Measurements from ENCODE around the gene GGN. TPM values are rescaled to one million over a fixed set of nuclear protein-coding genes. Genes with fewer than 3 reads are reported as not detected.

GGN gene
- polyA plus RNA-seq, 1 of the 3 experiments (the other 2 are of a cell fraction), result 0.48 TPM

- Histone ChIP-seq H3F3A (replicated peaks; ENCODE audit: insufficient read depth) (no peaks in the 10 kb centered on the region), H3K27me3 (ENCODE audit: insufficient read depth) (no peaks in the 10 kb centered on the region), H3K79me2 (ENCODE audit: insufficient read depth) (peaks cover 56% of the 10 kb centered on the region), H4K20me1 (ENCODE audit: insufficient read depth) (peaks cover 26% of the 10 kb centered on the region), H3K9me2 (no peaks in the 10 kb centered on the region), H3K36me3 (replicated peaks in 1 of 2; ENCODE audit: control insufficient read depth in 1 of 2, insufficient read depth in 2 of 2, low read length in 1 of 2) (peaks cover 17 to 21% of the 10 kb centered on the region in 2 experiments), H3K4me3 (ENCODE audit: low read depth in 2 of 2, low read length in 1 of 2) (peak overlapping the region in 1 of 2 experiments; percentile 91; a peak in 2 of 4 replicates), H3K9ac (no peak overlapping the region), H2AFZ (ENCODE audit: low read depth) (no peak overlapping the region), H3K27ac (ENCODE audit: low read depth in 2 of 2, low read length in 1 of 2) (no peak overlapping the region), H3K4me1 (ENCODE audit: control insufficient read depth in 1 of 2, insufficient read depth in 2 of 2, low read depth in 1 of 2, low read length in 1 of 2) (peaks cover 6 to 14% of the 10 kb centered on the region in 2 experiments; a peak in 3 of 4 replicates), H3K9me3 (no peaks in the 10 kb centered on the region), H3K4me2 (peak overlapping the region; percentile 78)
- no peak for DNase-seq
- ChIA-PET POLR2A (interaction anchor here (2.2 to 3.6 kb wide), 2 partner anchors 9 to 11 kb away, joined by 6 to 29 read pairs; partner anchors contain the start of genes GGN and SPRED3), CTCF (interaction anchor here (1.2 to 2.8 kb wide), 4 partner anchors 8 to 41 kb away, joined by 4 to 11 read pairs (median 8); partner anchors contain the start of genes CATSPERG, FAM98C and GGN)
- no peak for TF ChIP-seq IRF3 (IDR thresholded peaks at IDR 0.05; ENCODE audit: low read depth, low read length)
- TF ChIP-seq TEAD4 (IDR thresholded peaks at IDR 0.05; ENCODE audit: borderline replicate concordance, insufficient read depth), result no peak
- TF ChIP-seq MAX (IDR thresholded peaks at IDR 0.05; ENCODE audit: low read depth), result no peak
- TF ChIP-seq EP300 (IDR thresholded peaks at IDR 0.05; ENCODE audit: borderline replicate concordance in 1 of 2, low read depth in 1 of 2, low read length in 1 of 2), result no peak
- TF ChIP-seq ELF1 (IDR thresholded peaks at IDR 0.05), result no peak
- TF ChIP-seq TCF12 (IDR thresholded peaks at IDR 0.05), result no peak
- no peak for TF ChIP-seq MEF2A (IDR thresholded peaks at IDR 0.05; ENCODE audit: borderline replicate concordance, low read depth)
- TF ChIP-seq FOSL2 (IDR thresholded peaks at IDR 0.05; ENCODE audit: borderline replicate concordance, low read depth), result no peak
- TF ChIP-seq PBX3 (IDR thresholded peaks at IDR 0.05), result no peak
- 76% methylated on average over 3 of the region's 3 CpGs for WGBS (ENCODE audit: low lambda C conversion rate)
Measured at GRCh38 chr19:38376576-38376975, 11.3 kb downstream of the GGN start.

- CTCF ChIA-PET, result interaction anchor here (0.9 to 2.8 kb wide), 5 partner anchors 9 to 473 kb away, joined by 4 to 11 read pairs (median 8); partner anchors contain the start of genes CATSPERG, FAM98C and GGN
- Histone ChIP-seq H3K4me2 (peak overlapping the region; percentile 78), H3K79me2 (ENCODE audit: insufficient read depth) (peaks cover 56% of the 10 kb centered on the region), H4K20me1 (ENCODE audit: insufficient read depth) (peaks cover 26% of the 10 kb centered on the region), H3F3A (replicated peaks; ENCODE audit: insufficient read depth) (no peaks in the 10 kb centered on the region), H3K9me2 (no peaks in the 10 kb centered on the region), H3K4me1 (ENCODE audit: control insufficient read depth in 1 of 2, insufficient read depth in 2 of 2, low read depth in 1 of 2, low read length in 1 of 2) (peaks cover 6 to 14% of the 10 kb centered on the region in 2 experiments; a peak in 3 of 4 replicates), H3K9me3 (no peaks in the 10 kb centered on the region), H3K4me3 (ENCODE audit: low read depth in 2 of 2, low read length in 1 of 2) (peak overlapping the region; percentile 68 to 91), H3K9ac (peak overlapping the region; percentile 96), H3K36me3 (replicated peaks in 1 of 2; ENCODE audit: control insufficient read depth in 1 of 2, insufficient read depth in 2 of 2, low read length in 1 of 2) (peaks cover 9 to 18% of the 10 kb centered on the region in 2 experiments), H2AFZ (ENCODE audit: low read depth) (no peak overlapping the region), H3K27me3 (ENCODE audit: insufficient read depth) (no peaks in the 10 kb centered on the region), H3K27ac (ENCODE audit: low read depth in 2 of 2, low read length in 1 of 2) (peak overlapping the region; percentile 17 to 87; a peak in 2 of 4 replicates)
- WGBS (ENCODE audit: low lambda C conversion rate), result 63% methylated on average over 5 of the region's 5 CpGs
- POLR2A ChIA-PET, result interaction anchor here (2.2 to 3.6 kb wide), 2 partner anchors 10 to 12 kb away, joined by 6 to 29 read pairs; partner anchors contain the start of genes GGN and SPRED3
- no peak for DNase-seq
- peak; percentile 31; the same call in 1 of the 2 replicates for TF ChIP-seq MXI1 (IDR thresholded peaks at IDR 0.05; ENCODE audit: low read depth, low read length)
- no peak for TF ChIP-seq ZBTB33 (IDR thresholded peaks at IDR 0.05; ENCODE audit: borderline replicate concordance, low read depth)
- TF ChIP-seq FOXM1 (IDR thresholded peaks at IDR 0.05; ENCODE audit: low read depth), result no peak
- no peak for TF ChIP-seq TEAD4 (IDR thresholded peaks at IDR 0.05; ENCODE audit: borderline replicate concordance, insufficient read depth)
- no peak for TF ChIP-seq MAX (IDR thresholded peaks at IDR 0.05; ENCODE audit: low read depth)
Measured at GRCh38 chr19:38375748-38376147, 12.1 kb downstream of the GGN start.

Measured in SK-N-SH (cell line).